RPMI7951 (cell line): ENCODE measurements around the gene MR1. TPM values are rescaled to one million over a fixed set of nuclear protein-coding genes. Genes with fewer than 3 reads are reported as not detected.

ENCODE experiments used
- DNase-seq: peaks from one replicate; pipeline ENCODE4 v3.0.0-alpha.2; 2012; ENCODE audit warnings: low read depth
- total RNA-seq: library from RNA; depleted of rRNA; stranded (reverse); fragments of >200 nt; shearing (Covaris generic); gene quantifications from 2 replicates; pipeline ENCODE4 v1.2.3, GENCODE V29; 2014; rRNA removed

The MR1 gene
- 8.6 and 13.3 TPM in 2 replicates for total RNA-seq

GRCh38 chr1:181033799-181034451 is at the start of gene MR1:
MR1 (plus strand) TSS chr1:181033983; CDS start chr1:181034008, 25 bp downstream.
- DNase-seq = peak; percentile 85

- DNase-seq = no peak
Observed at GRCh38 chr1:180988253-180988752, 45.5 kb upstream of the MR1 start.

- no peak for DNase-seq
Observed at GRCh38 chr1:180994262-180994661, 39.5 kb upstream of the MR1 start.

- no peak for DNase-seq
Observed at GRCh38 chr1:180997843-180998504, 35.8 kb upstream of the MR1 start.

- no peak for DNase-seq
Observed at GRCh38 chr1:181001091-181001780, 32.5 kb upstream of the MR1 start.

- no peak for DNase-seq
Observed at GRCh38 chr1:181002582-181003172, 31.1 kb upstream of the MR1 start.

- DNase-seq = no peak
Observed at GRCh38 chr1:181010789-181011188, 23.0 kb upstream of the MR1 start.

GRCh38 chr1:181011301-181012202 is 22.2 kb upstream of the MR1 start:
- DNase-seq = no peak

GRCh38 chr1:181012203-181012745 is 21.5 kb upstream of the MR1 start:
- DNase-seq = no peak

GRCh38 chr1:181013144-181013543 is 20.6 kb upstream of the MR1 start:
- no peak for DNase-seq

- no peak for DNase-seq
Observed at GRCh38 chr1:181014477-181015250, 19.1 kb upstream of the MR1 start.

GRCh38 chr1:181015251-181015615 is 18.6 kb upstream of the MR1 start:
- no peak for DNase-seq

GRCh38 chr1:181016563-181016962 is 17.2 kb upstream of the MR1 start:
- DNase-seq = no peak

GRCh38 chr1:181018901-181019681 is 14.7 kb upstream of the MR1 start:
- no peak for DNase-seq

- DNase-seq = no peak
Observed at GRCh38 chr1:181021159-181021558, 12.6 kb upstream of the MR1 start.

GRCh38 chr1:181021811-181022434 is 11.9 kb upstream of the MR1 start:
- DNase-seq = peak; percentile 83

- DNase-seq = no peak
Observed at GRCh38 chr1:181023265-181024057, 10.3 kb upstream of the MR1 start.

GRCh38 chr1:181028196-181028595 is 5.6 kb upstream of the MR1 start:
- no peak for DNase-seq
